SU-DHL-6 (cell line): Measurements from ENCODE around the gene MYMK.

Source experiments
- H2AFZ ChIP-seq: fragments of 200-600 bp; sonication (generic); 2 replicates; pipeline ENCODE4 v1.6.1; 2014; ENCODE audit warnings: low read depth, mild to moderate bottlenecking, moderate library complexity, mixed read lengths, antibody characterized with exemption, low read length; ENCODE audit not compliant: severe bottlenecking
- H3F3A ChIP-seq: fragments of 200-600 bp; shearing (Covaris generic); 2 replicates; pipeline ENCODE4 v1.6.0; 2016; ENCODE audit warnings: antibody characterized with exemption, mild to moderate bottlenecking; ENCODE audit not compliant: insufficient read depth
- H3K27ac ChIP-seq: fragments of 200-600 bp; sonication (generic); 2 replicates; pipeline ENCODE4 v1.5.1; 2016; ENCODE audit warnings: low read depth, mild to moderate bottlenecking, low read length, moderate library complexity, mixed read lengths
- H3K27me3 ChIP-seq: fragments of 200-600 bp; sonication (generic), shearing (Covaris generic); 2 replicates; pipeline ENCODE4 v1.6.0; 2014; ENCODE audit warnings: mild to moderate bottlenecking, low read length
- H3K36me3 ChIP-seq: fragments of 200-600 bp; sonication (generic); 2 replicates; pipeline ENCODE4 v1.6.1; 2014; ENCODE audit warnings: mild to moderate bottlenecking, low read length, mixed read lengths
- H3K4me2 ChIP-seq: fragments of 300-600, 200-600 bp; shearing (Covaris generic), sonication (generic); 2 replicates; pipeline ENCODE4 v1.6.0; 2014; ENCODE audit warnings: low read length, low read depth, mild to moderate bottlenecking; ENCODE audit not compliant: poor library complexity, severe bottlenecking
- H3K4me3 ChIP-seq: fragments of 200-600 bp; sonication (generic); 2 replicates; pipeline ENCODE4 v1.5.1; 2014; ENCODE audit warnings: antibody characterized with exemption, low read length, mild to moderate bottlenecking, mixed read lengths; ENCODE audit not compliant: insufficient read depth, poor library complexity, severe bottlenecking
- H3K79me2 ChIP-seq: fragments of 200-600 bp; sonication (generic); 2 replicates; pipeline ENCODE4 v1.6.1; 2014; ENCODE audit warnings: mild to moderate bottlenecking, low read length, moderate library complexity; ENCODE audit not compliant: insufficient read depth
- H3K9ac ChIP-seq: fragments of 200-600 bp; sonication (generic); 2 replicates; pipeline ENCODE4 v1.7.0; 2014; ENCODE audit warnings: mild to moderate bottlenecking, low read length
- H3K9me2 ChIP-seq: fragments of 200-600 bp; sonication (generic); replicated peaks from 2 replicates; pipeline ENCODE4 v1.6.1; 2014; ENCODE audit warnings: low read length; ENCODE audit not compliant: insufficient read depth
- H3K9me3 ChIP-seq: fragments of 200-600 bp; sonication (generic); 2 replicates; pipeline ENCODE4 v1.6.1; 2014; ENCODE audit warnings: low read length, mixed read lengths; ENCODE audit not compliant: insufficient read depth
- H4K20me1 ChIP-seq: fragments of 200-600 bp; sonication (generic); 2 replicates; pipeline ENCODE4 v1.6.1; 2014; ENCODE audit warnings: low read depth, mild to moderate bottlenecking, antibody characterized with exemption, low read length, moderate library complexity, mixed read lengths
- CTCF ChIP-seq: fragments of 200-600 bp; sonication (generic); IDR thresholded peaks from one replicate; pipeline ENCODE4 v1.5.1; 2017; ENCODE audit warnings: antibody characterized with exemption, mild to moderate bottlenecking, low read length, moderate library complexity; ENCODE audit not compliant: insufficient read depth, poor library complexity, severe bottlenecking
- EZH2phosphoT487 ChIP-seq: fragments of 200-600 bp; sonication (generic), shearing (Covaris generic); conservative IDR thresholded peaks from 2 replicates; pipeline ENCODE4 v1.6.1; 2018; ENCODE audit warnings: mild to moderate bottlenecking, antibody characterized with exemption, low read length, moderate library complexity, mixed read lengths

Gene MYMK

GRCh38 chr9:133475292-133476012 lies 49.3 kb downstream of the MYMK start:
- Histone ChIP-seq H3K36me3 (no peaks in the 10 kb centered on the region), H3K27ac (no peak overlapping the region), H3K9ac (no peak overlapping the region), H3F3A (peaks cover 5% of the 10 kb centered on the region), H4K20me1 (no peaks in the 10 kb centered on the region), H2AFZ (no peak overlapping the region), H3K79me2 (peaks cover 7% of the 10 kb centered on the region; the same call in 1 of the 2 replicates), H3K9me3 (no peaks in the 10 kb centered on the region), H3K27me3 (no peaks in the 10 kb centered on the region), H3K4me3 (no peak overlapping the region), H3K9me2 (no peaks in the 10 kb centered on the region), H3K4me2 (no peak overlapping the region)
- TF ChIP-seq CTCF (no peak), EZH2phosphoT487 (no peak)

DNA sequence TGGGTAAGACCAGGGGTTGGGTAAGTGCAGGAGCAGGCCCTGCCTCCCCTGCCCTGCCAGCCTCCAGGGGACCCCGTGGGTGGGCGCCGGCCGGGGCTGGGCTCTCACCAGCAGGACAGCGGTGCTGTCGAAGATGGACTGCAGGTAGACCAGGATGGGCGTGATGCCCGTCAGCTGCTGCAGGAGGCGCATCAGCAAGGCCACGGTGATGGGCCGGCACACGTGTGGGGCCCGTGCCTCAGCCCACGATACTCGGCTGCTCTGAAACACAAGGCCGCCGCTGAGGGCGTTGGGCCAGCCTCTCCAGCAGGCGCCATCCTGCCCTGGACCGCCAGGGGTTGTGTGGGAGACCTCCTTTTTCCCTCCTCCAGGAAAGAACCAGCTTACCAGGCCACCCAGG lies 49.9 kb downstream of the MYMK start:
- Histone ChIP-seq H3K4me3 (no peak overlapping the region), H3K4me2 (no peak overlapping the region), H2AFZ (no peak overlapping the region), H3F3A (peaks cover 4% of the 10 kb centered on the region), H4K20me1 (no peaks in the 10 kb centered on the region), H3K9me3 (no peaks in the 10 kb centered on the region), H3K9me2 (no peaks in the 10 kb centered on the region), H3K9ac (no peak overlapping the region), H3K36me3 (no peaks in the 10 kb centered on the region), H3K27me3 (no peaks in the 10 kb centered on the region), H3K79me2 (peaks cover 7% of the 10 kb centered on the region; the same call in 1 of the 2 replicates), H3K27ac (no peak overlapping the region)
- TF ChIP-seq CTCF: no peak
- TF ChIP-seq EZH2phosphoT487: no peak

- TF ChIP-seq CTCF (no peak), EZH2phosphoT487 (no peak)
- no peaks in the 10 kb centered on the region for H3K36me3 ChIP-seq
- no peaks in the 10 kb centered on the region for H3K27me3 ChIP-seq
- no peaks in the 10 kb centered on the region for H4K20me1 ChIP-seq
- no peak overlapping the region for H3K4me3 ChIP-seq
- no peaks in the 10 kb centered on the region for H3F3A ChIP-seq
- no peak overlapping the region for H3K27ac ChIP-seq
- H3K4me2 ChIP-seq: no peak overlapping the region
- no peak overlapping the region for H2AFZ ChIP-seq
- H3K9me3 ChIP-seq: no peaks in the 10 kb centered on the region
- no peaks in the 10 kb centered on the region for H3K9me2 ChIP-seq
- H3K79me2 ChIP-seq: peaks cover 7% of the 10 kb centered on the region; the same call in 1 of the 2 replicates
- H3K9ac ChIP-seq: no peak overlapping the region
Observed at GRCh38 chr9:133474215-133474614, 50.5 kb downstream of the MYMK start.
